Measurements from ENCODE around the gene LRRC37A2. TPM values are rescaled to one million over a fixed set of nuclear protein-coding genes. Genes with fewer than 3 reads are reported as not detected.

LRRC37A2 gene
- total RNA-seq, result 1.9 and 11.2 TPM in 2 replicates

DNA sequence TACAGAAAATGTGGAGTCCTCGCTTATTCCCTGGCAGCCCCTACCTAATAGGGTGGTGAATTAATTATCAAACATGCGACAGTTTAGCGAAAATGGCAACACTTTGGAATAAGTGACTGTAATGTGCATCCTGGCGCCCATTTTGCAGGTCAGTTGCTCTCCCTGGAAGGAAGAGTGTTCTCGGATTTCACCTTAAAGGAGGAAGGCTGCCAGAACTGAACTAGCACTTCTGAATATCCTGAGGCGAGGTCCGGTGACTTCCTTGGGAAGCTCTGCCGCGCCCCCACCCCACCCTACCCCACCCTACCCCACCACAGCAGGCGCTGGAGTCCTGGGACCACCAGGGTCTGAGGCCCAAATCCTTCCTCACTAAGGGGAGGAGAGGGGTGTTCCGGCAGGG is at the start of gene LRRC37A2:
TSS of gene LRRC37A2 (plus strand) at position 301 of the 400 bp plus-strand sequence. CDS start 245 bp downstream, outside the sequence.

DNA sequence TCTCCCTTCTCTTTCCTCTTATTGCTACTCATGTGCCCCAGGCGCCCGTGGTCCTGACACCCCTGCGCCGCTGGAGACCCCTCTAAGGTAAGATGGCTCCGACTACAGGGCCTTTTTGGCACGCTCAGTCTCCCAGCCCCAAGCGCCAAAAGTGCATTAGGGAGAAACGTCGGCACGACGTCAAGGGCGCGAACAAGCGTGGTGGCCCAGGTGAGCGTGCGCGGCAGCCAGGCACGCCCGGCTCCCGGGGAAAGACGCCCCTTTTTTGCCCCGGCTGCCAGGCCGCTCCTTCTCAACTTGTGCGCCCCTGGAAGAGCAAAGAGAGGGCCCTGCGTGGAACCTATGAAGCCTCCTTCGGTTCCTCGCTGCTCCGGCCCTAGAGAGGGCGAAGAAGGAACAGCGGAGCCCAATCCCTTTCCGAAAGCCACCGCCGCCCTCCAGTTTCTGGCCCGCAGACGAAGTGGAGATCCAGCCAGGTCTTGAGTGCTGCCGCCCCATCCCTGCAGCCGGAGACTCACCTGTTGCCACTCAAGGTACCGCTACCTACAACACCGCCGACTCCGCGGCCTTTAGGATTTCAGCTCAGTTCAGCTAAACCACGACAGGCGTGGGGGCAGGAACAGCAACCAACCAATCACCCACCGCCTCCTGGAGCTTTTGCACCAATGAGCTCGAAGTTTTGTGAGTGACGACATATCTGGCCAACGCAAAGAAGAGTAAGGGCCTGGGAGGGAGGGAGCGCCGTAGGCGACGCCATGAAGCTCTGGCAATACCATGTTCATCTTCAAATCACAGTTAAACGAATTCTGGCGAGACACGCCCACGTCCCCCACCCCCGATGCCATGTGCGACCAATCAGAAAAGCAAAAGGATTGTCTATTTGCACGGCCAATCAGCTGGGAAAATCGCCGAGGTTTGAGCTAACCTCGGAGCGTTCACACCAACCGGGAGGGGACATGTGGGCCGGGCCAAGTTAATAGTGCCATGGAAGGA is 67.1 kb downstream of the LRRC37A2 start, which contains the start of gene ARL17A:
TSS of gene ARL17A (minus strand) at position 609 of the 993 bp plus-strand sequence. CDS start 3,369 bp downstream, outside the sequence.

DNA sequence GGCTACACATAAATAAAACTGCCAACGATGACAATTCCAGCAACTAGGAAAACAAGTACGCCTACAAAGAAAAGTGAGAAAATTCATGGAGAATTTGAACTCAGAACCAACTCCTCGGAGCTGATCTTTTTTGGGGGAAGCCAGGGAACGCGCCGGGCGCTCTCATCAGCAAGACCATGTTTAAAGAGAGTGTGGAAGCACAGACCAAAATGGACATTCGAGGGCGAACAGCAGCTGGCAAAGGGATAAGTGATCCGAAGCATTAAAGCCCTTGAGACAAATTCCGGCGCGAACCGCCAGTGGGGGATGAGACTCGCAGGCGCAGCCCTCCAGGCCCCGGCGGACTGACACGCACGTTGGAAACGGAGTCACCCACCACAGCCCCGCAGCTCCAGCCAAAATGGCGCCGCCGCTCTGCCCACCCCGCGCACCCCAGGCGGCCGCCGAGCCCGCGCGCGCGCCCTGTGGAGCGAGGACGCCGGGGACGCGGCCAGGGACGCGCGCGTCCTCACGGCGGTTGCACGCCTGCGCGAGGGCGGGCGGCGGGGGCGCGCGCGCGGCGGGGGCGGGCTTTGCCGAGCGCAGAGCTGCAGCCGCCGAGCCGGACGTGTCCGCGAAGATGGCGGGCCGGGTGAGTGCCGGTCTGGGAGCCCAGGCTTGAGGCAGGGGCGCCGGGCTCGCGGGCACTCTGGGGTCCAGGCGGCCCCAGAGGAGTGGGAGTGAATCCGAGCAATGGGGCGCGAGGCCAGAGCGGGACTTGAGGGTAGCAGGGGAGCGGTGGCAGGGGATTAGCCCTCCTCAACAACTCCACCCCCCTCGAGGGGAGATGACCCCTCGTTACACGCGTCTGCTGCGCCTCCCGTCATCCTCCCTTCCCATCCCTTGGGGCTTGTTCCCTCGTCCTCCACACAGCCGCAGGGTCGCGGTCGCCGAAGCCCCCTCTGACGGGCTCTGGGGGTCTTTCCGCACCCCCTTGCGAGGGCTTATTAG is 78.2 kb downstream of the LRRC37A2 start, which contains the start of gene NSF:
TSS of gene NSF (plus strand) at position 513 of the 990 bp plus-strand sequence. CDS start at position 620, 107 bp downstream.

Other genes starting within 250 kb of the LRRC37A2 start
- 0.65 and 0.72 TPM in 2 replicates for gene LRRC37A, start 217.3 kb upstream of the LRRC37A2 start, total RNA-seq
- 8.5 and 9.3 TPM in 2 replicates for gene ARL17B, start 150.7 kb upstream of the LRRC37A2 start, total RNA-seq
- gene ARL17A, start 67.2 kb downstream of the LRRC37A2 start, total RNA-seq, result 2.2 and 7.7 TPM in 2 replicates
- 18.8 and 20.8 TPM in 2 replicates for gene NSF, start 78.2 kb downstream of the LRRC37A2 start, total RNA-seq